H9 (cell line): ENCODE measurements around the gene RAB11FIP5. TPM values are rescaled to one million over a fixed set of nuclear protein-coding genes. Genes with fewer than 3 reads are reported as not detected.

Experiments used
- DNase-seq: peaks from one replicate; pipeline ENCODE4 v3.0.0-alpha.2; 2017
- H2AFZ ChIP-seq: one replicate; pipeline ENCODE4 v1.6.1; 2013; ENCODE audit warnings: mild to moderate bottlenecking, low read length, control low read depth, moderate library complexity
- H2AK5ac ChIP-seq: 2 replicates; pipeline ENCODE4 v1.6.1; 2013; ENCODE audit warnings: low read length, control low read depth, mixed read lengths; ENCODE audit not compliant: insufficient read length
- H2BK120ac ChIP-seq: one replicate; pipeline ENCODE4 v1.6.1; 2013; ENCODE audit warnings: low read depth, mild to moderate bottlenecking, low read length, control low read depth, inconsistent platforms; ENCODE audit not compliant: poor library complexity, severe bottlenecking
- H2BK12ac ChIP-seq: 2 replicates; pipeline ENCODE4 v1.6.1; 2013; ENCODE audit warnings: low read length, control low read depth, mixed read lengths, low read depth; ENCODE audit not compliant: insufficient read length
- H2BK15ac ChIP-seq: 2 replicates; pipeline ENCODE4 v1.6.1; 2013; ENCODE audit warnings: low read depth, low read length, control low read depth
- H2BK20ac ChIP-seq: one replicate; pipeline ENCODE4 v1.6.1; 2013; ENCODE audit warnings: low read depth, mild to moderate bottlenecking, low read length, control low read depth, inconsistent platforms; ENCODE audit not compliant: poor library complexity, severe bottlenecking
- H2BK5ac ChIP-seq: 2 replicates; pipeline ENCODE4 v1.6.1; 2013; ENCODE audit warnings: low read length, control low read depth, mixed read lengths; ENCODE audit not compliant: insufficient read length
- H3K14ac ChIP-seq: 2 replicates; pipeline ENCODE4 v1.6.1; 2013; ENCODE audit warnings: low read length, control low read depth; ENCODE audit not compliant: insufficient read depth
- H3K18ac ChIP-seq: 2 replicates; pipeline ENCODE4 v1.6.1; 2013; ENCODE audit warnings: low read depth, mild to moderate bottlenecking, mixed read lengths, low read length, control low read depth; ENCODE audit not compliant: insufficient read length
- H3K23ac ChIP-seq: 2 replicates; pipeline ENCODE4 v1.6.1; 2013; ENCODE audit warnings: low read length, control low read depth, mixed read lengths, low read depth; ENCODE audit not compliant: insufficient read length
- H3K23me2 ChIP-seq: 2 replicates; pipeline ENCODE4 v1.6.1; 2013; ENCODE audit warnings: low read depth, mild to moderate bottlenecking, mixed read lengths, low read length, control low read depth; ENCODE audit not compliant: insufficient read length, poor library complexity, severe bottlenecking
- H3K27ac ChIP-seq: 2 replicates; pipeline ENCODE4 v1.5.1; 2013; ENCODE audit warnings: low read length, control low read depth, mixed read lengths, low read depth; ENCODE audit not compliant: insufficient read length
- H3K27me3 ChIP-seq: 2 replicates; pipeline ENCODE4 v1.6.1; 2013; ENCODE audit warnings: low read length, control low read depth, inconsistent platforms; ENCODE audit not compliant: insufficient read depth
- H3K4ac ChIP-seq: 2 replicates; pipeline ENCODE4 v1.6.1; 2013; ENCODE audit warnings: low read depth, mild to moderate bottlenecking, control low read depth, inconsistent platforms, low read length, moderate library complexity
- H3K4me1 ChIP-seq: 2 replicates; pipeline ENCODE4 v1.6.1; 2013; ENCODE audit warnings: low read length, control low read depth, inconsistent platforms; ENCODE audit not compliant: insufficient read depth
- H3K4me2 ChIP-seq: 2 replicates; pipeline ENCODE4 v1.6.1; 2013; ENCODE audit warnings: low read length, control low read depth, mixed read lengths; ENCODE audit not compliant: insufficient read length, insufficient read depth
- H3K56ac ChIP-seq: 2 replicates; pipeline ENCODE4 v1.6.1; 2013; ENCODE audit warnings: low read depth, mild to moderate bottlenecking, mixed read lengths, low read length, control low read depth; ENCODE audit not compliant: insufficient read length
- H3K79me1 ChIP-seq: 2 replicates; pipeline ENCODE4 v1.6.1; 2013; ENCODE audit warnings: low read depth, mild to moderate bottlenecking, moderate library complexity, low read length, control low read depth, inconsistent platforms; ENCODE audit not compliant: insufficient read depth, poor library complexity, severe bottlenecking
- H3K79me2 ChIP-seq: 2 replicates; pipeline ENCODE4 v1.6.1; 2013; ENCODE audit warnings: low read length, control low read depth, inconsistent platforms; ENCODE audit not compliant: insufficient read depth
- H3K9ac ChIP-seq: 2 replicates; pipeline ENCODE4 v1.6.1; 2013; ENCODE audit warnings: low read length, control low read depth, mixed read lengths; ENCODE audit not compliant: insufficient read length; ENCODE audit errors: extremely low read depth
- H3K9me3 ChIP-seq: one replicate; pipeline ENCODE4 v1.6.1; 2013; ENCODE audit warnings: low read depth, low read length, inconsistent platforms; ENCODE audit not compliant: control insufficient read depth
- H3T11ph ChIP-seq: one replicate; pipeline ENCODE4 v1.6.1; 2013; ENCODE audit warnings: mild to moderate bottlenecking, low read length, control low read depth, inconsistent platforms
- H4K20me1 ChIP-seq: one replicate; pipeline ENCODE4 v1.6.1; 2013; ENCODE audit not compliant: control insufficient read depth, insufficient read length, insufficient read depth
- H4K5ac ChIP-seq: 2 replicates; pipeline ENCODE4 v1.6.1; 2013; ENCODE audit warnings: low read depth, mild to moderate bottlenecking, mixed read lengths, low read length, control low read depth; ENCODE audit not compliant: insufficient read length
- H4K8ac ChIP-seq: replicated peaks from 2 replicates; pipeline ENCODE4 v1.6.1; 2013; ENCODE audit warnings: low read length, control low read depth, mixed read lengths, low read depth; ENCODE audit not compliant: insufficient read length
- H4K91ac ChIP-seq: 2 replicates; pipeline ENCODE4 v1.6.1; 2013; ENCODE audit warnings: low read depth, mild to moderate bottlenecking, moderate library complexity, mixed read lengths, low read length, control low read depth; ENCODE audit not compliant: insufficient read length
- H3K27ac Mint-ChIP-seq, 3 experiments: 2 replicates in 2 of 3; 3 replicates in 1 of 3; pipeline ENCODE4 v1.8.0; 2020 to 2021; ENCODE audit warnings: mixed read lengths in 3 of 3, mild to moderate bottlenecking in 1 of 3, moderate library complexity in 1 of 3
- H3K27me3 Mint-ChIP-seq: 2 replicates; pipeline ENCODE4 v1.8.0; 2021; ENCODE audit warnings: low read depth, mild to moderate bottlenecking, moderate library complexity, mixed read lengths
- H3K36me3 Mint-ChIP-seq, 3 experiments: 2 replicates in 2 of 3; 3 replicates in 1 of 3; pipeline ENCODE4 v1.8.0; 2020 to 2021; ENCODE audit warnings: low read depth in 3 of 3, mixed read lengths in 3 of 3; ENCODE audit not compliant: insufficient read depth in 1 of 3
- H3K4me1 Mint-ChIP-seq, 2 experiments: 2 replicates each; pipeline ENCODE4 v1.8.0; 2020; ENCODE audit warnings: mixed read lengths in 2 of 2
- H3K4me3 Mint-ChIP-seq, 2 experiments: 2 replicates in 1 of 2; 3 replicates in 1 of 2; pipeline ENCODE4 v1.8.0; 2020 to 2021; ENCODE audit warnings: mild to moderate bottlenecking in 2 of 2, mixed read lengths in 2 of 2, moderate library complexity in 1 of 2
- H3K9me3 Mint-ChIP-seq, 2 experiments: 2 replicates in 1 of 2; 3 replicates in 1 of 2; pipeline ENCODE4 v1.8.0; 2020; ENCODE audit warnings: mild to moderate bottlenecking in 2 of 2, mixed read lengths in 2 of 2, moderate library complexity in 1 of 2
- CTCF ChIP-seq: fragments of 200-600 bp; sonication (generic); conservative IDR thresholded peaks from 3 replicates; pipeline ENCODE4 v1.8.0; 2021; ENCODE audit warnings: antibody characterized with exemption, mild to moderate bottlenecking
- WGBS: extraction: QIAGEN DNeasy Blood & Tissue Kit; methylation state at CpG from one replicate; pipeline ENCODE4 v1.1.7; 2013; ENCODE audit warnings: missing lambda C conversion rate, low lambda C conversion rate, mixed read lengths; ENCODE audit not compliant: insufficient read length; ENCODE audit errors: extremely low coverage; 5-methylcytosine and 5-hydroxymethylcytosine counted together
- total RNA-seq: library from RNA; stranded (reverse); gene quantifications from 2 replicates; pipeline ENCODE4 v1.2.1, GENCODE V29; 2021

The RAB11FIP5 gene
- total RNA-seq, 1 experiment from 2014 or later, result 7.1 TPM

- Histone ChIP-seq H2BK120ac (no peak overlapping the region), H3K23ac (no peak overlapping the region), H4K8ac (no peak overlapping the region), H4K5ac (no peak overlapping the region), H3K27ac (no peak overlapping the region), H4K20me1 (no peaks in the 10 kb centered on the region), H3K9me3 (no peaks in the 10 kb centered on the region), H2AFZ (no peak overlapping the region), H4K91ac (no peak overlapping the region), H3K79me1 (no peaks in the 10 kb centered on the region), H2BK5ac (no peak overlapping the region), H2BK12ac (no peak overlapping the region), H2BK15ac (no peak overlapping the region), H2BK20ac (no peak overlapping the region), H3K27me3 (no peaks in the 10 kb centered on the region), H2AK5ac (no peak overlapping the region), H3K56ac (no peak overlapping the region), H3K79me2 (no peaks in the 10 kb centered on the region), H3K4me1 (no peaks in the 10 kb centered on the region), H3K4me2 (peak overlapping the region; percentile 51), H3K14ac (no peak overlapping the region), H3T11ph (no peak overlapping the region), H3K9ac (no peak overlapping the region), H3K18ac (no peak overlapping the region), H3K23me2 (no peaks in the 10 kb centered on the region), H3K4ac (no peak overlapping the region)
- DNase-seq, result peak; percentile 90
- peaks cover 35% of the 10 kb centered on the region for H3K27me3 Mint-ChIP-seq
- no CpG with 5 or more reads among the region's 24 CpGs for WGBS
- H3K4me1 Mint-ChIP-seq, result peaks cover 9 to 10% of the 10 kb centered on the region in 2 experiments
- peak overlapping the region; percentile 62 to 67 for H3K4me3 Mint-ChIP-seq
- H3K9me3 Mint-ChIP-seq, result peaks cover 3 to 6% of the 10 kb centered on the region in 2 experiments; a peak in 3 of 5 replicates
- peak; percentile 95 for TF ChIP-seq CTCF
- peaks cover 0 to 5% (median 0%) of the 10 kb centered on the region in 3 experiments; a peak in 1 of 7 replicates for H3K36me3 Mint-ChIP-seq
- peak overlapping the region in 1 of 3 experiments; percentile 76; a peak in 1 of 7 replicates for H3K27ac Mint-ChIP-seq
Observed at GRCh38 chr2:73156539-73157124, 43.9 kb upstream of the RAB11FIP5 start.
